Stimulated activated CD4-positive, alpha-beta T cell treated with anti-CD3 and anti-CD28 coated beads, Interleukin-1b, Interleukin-23, amount 100 ng/mL, for 4 hours (primary cell): ENCODE data around the gene HMMR.
"Not testable (repeated sequence)": the region's sequence is repeated elsewhere in the genome, so short reads cannot be mapped to it uniquely, and the experiment has no call there.

Source experiments
- DNase-seq, 2 donors: peaks; one replicate each; pipeline ENCODE4 v3.0.0-alpha.2; 2020; ENCODE audit warnings: low read depth in 2 of 2

The HMMR gene

GRCh38 chr5:163460562-163461171, at the start of gene HMMR:
HMMR (plus strand) TSS chr5:163460632; CDS start chr5:163460693, 61 bp downstream.
- no peak for DNase-seq

DNA sequence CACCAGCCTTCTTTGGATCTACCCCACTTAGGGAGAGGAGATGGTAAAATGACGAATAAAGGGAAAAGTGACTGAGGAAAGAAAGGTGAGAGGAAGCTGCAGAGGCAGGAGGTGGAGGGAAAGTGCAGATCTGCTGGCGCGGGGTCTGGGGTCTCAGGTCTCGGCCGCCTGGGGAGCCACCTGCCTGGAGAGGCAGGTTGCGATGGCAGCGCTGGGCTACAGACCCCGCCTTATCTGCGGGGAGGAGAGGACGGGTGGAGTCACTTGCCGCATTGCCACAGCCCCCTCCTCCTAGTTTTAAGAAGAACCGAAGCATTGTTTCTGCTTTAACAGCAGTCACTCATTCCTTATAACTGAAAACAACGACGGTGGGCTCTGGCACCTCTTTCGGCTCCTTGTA, 44.8 kb upstream of the HMMR start:
- not testable (repeated sequence) for DNase-seq

- no peak for DNase-seq
Observed at GRCh38 chr5:163424836-163425235, 35.6 kb upstream of the HMMR start.

- DNase-seq: not testable (repeated sequence)
Observed at GRCh38 chr5:163426128-163426527, 34.3 kb upstream of the HMMR start.

GRCh38 chr5:163432544-163432943, 27.9 kb upstream of the HMMR start:
- DNase-seq: no peak

DNA sequence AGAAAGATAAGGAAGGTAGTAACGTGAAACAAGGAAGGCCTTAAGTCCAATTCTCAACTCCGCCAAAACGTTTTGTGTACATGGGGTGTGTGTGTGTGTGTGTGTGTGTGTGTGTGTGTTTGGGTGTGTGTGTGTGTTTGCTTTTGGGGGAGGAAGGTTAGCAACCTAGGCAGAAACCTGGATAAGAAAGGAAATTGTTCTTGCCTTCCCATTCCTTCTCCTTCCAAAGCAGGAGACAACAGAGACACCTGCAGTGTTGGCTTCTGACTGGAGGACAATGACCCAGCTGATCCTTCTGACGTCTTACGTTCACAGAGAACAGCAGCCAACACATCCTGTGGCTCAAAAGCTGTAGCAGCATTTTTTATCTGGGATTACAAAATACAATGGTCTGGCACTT, 27.2 kb upstream of the HMMR start:
- DNase-seq: no peak

GRCh38 chr5:163434401-163434866, 26.0 kb upstream of the HMMR start:
- DNase-seq: no peak

DNA sequence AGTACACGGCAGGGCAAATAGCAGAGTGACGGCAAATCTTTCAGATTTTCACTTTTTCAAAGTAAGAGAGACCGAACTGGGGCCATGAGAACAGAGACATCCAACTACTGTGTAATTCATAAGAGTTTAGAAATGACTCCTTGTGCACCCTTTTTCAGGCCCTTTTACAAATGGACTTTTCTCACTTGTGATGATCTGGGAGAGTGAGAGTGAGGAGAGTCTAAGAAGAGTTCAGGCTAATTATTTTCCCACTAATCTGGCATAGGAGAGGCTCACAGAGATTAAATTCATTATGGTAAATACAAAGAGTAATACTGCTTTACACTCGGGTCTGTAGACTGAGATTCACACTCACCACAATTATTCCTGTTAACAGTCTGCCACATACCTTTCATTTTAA, 23.9 kb upstream of the HMMR start:
- no peak for DNase-seq

GRCh38 chr5:163437011-163437308, 23.5 kb upstream of the HMMR start:
- no peak for DNase-seq

GRCh38 chr5:163437309-163438182, 22.9 kb upstream of the HMMR start, which contains the start of gene CCNG1:
CCNG1 (plus strand) TSS chr5:163437595; CDS start chr5:163439257, 1,662 bp downstream.
- peak; percentile 73 to 74 for DNase-seq

DNA sequence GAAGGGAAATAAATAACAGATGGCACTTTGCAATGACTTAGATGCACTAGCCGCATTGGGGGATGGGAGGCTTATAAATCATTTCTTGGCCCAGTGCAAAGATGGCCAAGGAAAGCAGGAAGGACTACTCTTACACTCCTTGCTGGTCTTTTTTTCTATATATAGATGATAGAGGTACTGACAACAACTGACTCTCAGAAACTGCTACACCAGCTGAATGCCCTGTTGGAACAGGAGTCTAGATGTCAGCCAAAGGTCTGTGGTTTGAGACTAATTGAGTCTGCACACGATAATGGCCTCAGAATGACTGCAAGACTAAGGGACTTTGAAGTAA, 21.4 kb upstream of the HMMR start:
- DNase-seq: no peak

GRCh38 chr5:163440954-163441353, 19.5 kb upstream of the HMMR start:
- DNase-seq: no peak

DNA sequence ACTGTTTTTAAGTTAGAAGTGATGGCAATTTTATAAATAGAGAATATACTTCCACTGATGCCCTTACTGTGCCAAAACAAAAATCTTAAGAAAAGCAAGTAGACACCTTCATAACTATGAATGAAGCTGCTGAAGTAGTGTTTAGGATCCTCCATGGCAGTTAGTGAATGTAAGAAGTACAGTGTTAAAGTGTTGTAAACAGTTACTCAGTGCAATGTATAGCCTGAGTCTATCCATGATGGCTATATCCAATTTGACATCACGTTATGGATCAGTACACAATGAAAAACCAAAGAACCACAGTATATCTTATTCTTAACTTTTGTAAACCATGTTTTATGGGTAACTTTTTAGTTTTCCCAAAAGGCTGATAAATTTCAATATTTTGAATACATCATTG, 15.9 kb upstream of the HMMR start:
- DNase-seq: no peak

DNA sequence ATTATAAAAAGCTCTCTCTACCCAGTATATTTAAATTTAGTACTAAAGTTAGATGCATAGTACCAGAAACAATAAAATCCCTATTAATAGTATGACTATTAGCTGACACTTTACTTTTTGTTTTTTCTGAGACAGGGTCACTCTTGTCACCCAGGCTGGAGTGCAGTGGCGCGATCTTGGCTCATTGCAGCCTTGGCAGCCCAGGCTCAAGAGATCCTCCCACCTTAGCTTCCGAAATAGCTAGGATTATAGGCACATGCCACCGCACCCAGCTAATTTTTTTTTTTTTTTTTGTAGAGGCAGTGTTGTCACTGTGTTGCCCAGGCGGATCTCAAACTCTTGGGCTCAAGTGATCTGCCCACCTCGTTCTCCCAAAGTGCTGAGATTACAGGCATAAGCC, 15.1 kb upstream of the HMMR start:
- no peak for DNase-seq

GRCh38 chr5:163447191-163447590, 13.2 kb upstream of the HMMR start:
- no peak for DNase-seq

DNA sequence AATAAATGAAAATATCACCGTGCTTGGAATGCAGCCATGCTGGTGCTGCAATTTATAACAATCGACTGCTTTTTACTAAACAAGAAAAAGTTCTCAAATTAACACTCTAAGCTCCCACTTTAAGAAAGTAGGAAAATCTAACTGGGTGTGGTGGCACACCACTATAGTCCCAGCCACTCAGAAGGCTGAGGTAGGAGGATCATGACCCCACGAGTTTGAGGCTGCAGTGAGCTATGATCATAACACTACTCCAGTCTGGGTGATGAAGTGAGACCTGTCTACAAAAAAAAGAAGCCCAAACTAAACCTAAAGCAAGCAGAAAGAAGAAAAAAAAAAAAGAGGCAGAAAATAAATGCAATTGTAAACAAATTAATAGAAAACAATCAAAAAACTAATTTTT, 12.6 kb upstream of the HMMR start:
- DNase-seq: no peak

DNA sequence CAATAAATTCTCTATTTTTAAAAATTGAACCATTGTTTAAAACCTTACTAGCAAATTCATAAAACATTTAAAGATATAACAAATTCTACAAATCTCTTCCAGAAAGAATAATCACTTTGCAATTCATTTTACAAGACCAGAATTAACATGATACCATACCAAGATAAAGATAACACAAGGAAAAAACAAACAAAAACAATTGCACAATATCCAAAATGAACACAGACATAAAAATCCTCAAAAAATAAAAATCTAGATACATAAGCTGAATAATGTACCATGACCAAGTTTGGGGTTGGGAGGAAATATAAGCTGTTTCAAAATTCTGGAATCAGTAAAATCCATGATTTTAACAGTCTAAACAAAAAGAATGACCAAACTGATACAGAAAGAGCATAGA, 11.9 kb upstream of the HMMR start:
- no peak for DNase-seq

DNA sequence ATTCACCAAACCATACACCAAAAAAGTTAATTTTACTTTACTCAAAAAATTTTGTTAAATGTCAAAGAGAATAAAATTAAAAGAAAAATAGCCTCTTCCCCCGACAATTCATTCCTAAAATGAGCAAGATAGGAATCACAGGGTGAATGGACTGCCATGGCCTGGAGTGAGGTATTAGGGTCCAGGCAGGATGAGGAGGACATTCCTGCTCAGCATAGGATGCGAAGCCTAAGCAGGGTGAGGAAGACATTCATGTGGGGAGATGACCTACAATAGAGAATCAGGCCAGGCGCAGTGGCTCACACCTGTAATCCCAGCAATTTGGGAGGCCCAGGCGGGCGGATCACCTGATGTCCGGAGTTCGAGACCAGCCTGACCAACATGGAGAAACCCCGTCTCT, 8.9 kb upstream of the HMMR start:
- DNase-seq: no peak

- no peak for DNase-seq
Observed at GRCh38 chr5:163453705-163454104, 6.7 kb upstream of the HMMR start.

- DNase-seq: not testable (repeated sequence)
Observed at GRCh38 chr5:163455406-163455805, 5.0 kb upstream of the HMMR start.

- DNase-seq: no peak
Observed at GRCh38 chr5:163456029-163456589, 4.3 kb upstream of the HMMR start.

GRCh38 chr5:163456840-163457239, 3.6 kb upstream of the HMMR start:
- DNase-seq: no peak

DNA sequence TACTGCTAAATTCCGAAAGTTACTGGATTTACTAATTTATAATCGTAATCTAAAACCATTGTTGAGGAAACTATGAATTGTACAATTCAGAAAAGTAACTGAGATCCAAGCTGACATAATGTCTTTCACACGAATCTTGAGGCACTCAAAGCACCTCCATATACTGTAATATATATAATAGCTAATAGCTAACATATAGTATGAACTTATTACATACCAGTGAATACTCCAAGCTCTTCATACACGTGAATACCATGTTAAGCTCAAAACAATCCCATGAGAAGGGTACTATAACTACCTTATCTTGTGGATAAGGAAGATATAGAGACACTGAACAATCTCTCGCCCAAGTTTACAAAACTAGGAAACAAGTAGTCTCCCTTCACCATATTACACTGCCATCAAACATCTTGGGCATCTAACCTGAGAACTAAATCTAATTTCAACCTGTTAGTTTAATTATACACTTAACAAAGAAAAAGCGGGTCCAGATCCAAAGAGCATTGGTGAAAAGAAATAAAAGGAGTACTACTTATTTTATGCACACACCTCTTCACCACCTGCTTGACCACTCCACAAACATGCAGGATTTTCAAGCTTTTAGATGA, 1.6 kb upstream of the HMMR start:
- no peak for DNase-seq
